SIG-M5 treated with dmso at 0.1 percent for 504 hours (cell line): ENCODE measurements around the gene SEC61G.

Experiments
- DNase-seq: peaks from one replicate; lab custom pipeline; 2025; ENCODE audit not compliant: unreplicated experiment; lab: John Stamatoyannopoulos, UW

SEC61G gene

GRCh38 chr7:54769203-54769602 is 10.2 kb upstream of the SEC61G start:
- no peak for DNase-seq

GRCh38 chr7:54764861-54765260 is 5.8 kb upstream of the SEC61G start:
- DNase-seq, result no peak

GRCh38 chr7:54757711-54758110 is 1.3 kb downstream of the SEC61G start:
- peak; percentile 12 for DNase-seq

GRCh38 chr7:54749200-54749599 is 9.8 kb downstream of the SEC61G start:
- no peak for DNase-seq

GRCh38 chr7:54747234-54747633 is 11.8 kb downstream of the SEC61G start:
- DNase-seq, result no peak

GRCh38 chr7:54743580-54743979 is 15.4 kb downstream of the SEC61G start:
- DNase-seq, result no peak

- DNase-seq, result no peak
Measured at GRCh38 chr7:54738737-54739136, 20.3 kb downstream of the SEC61G start.

GRCh38 chr7:54729107-54729506 is 29.9 kb downstream of the SEC61G start:
- DNase-seq, result no peak

GRCh38 chr7:54728411-54728810 is 30.6 kb downstream of the SEC61G start:
- DNase-seq, result no peak

GRCh38 chr7:54725255-54725654 is 33.8 kb downstream of the SEC61G start:
- DNase-seq, result no peak

GRCh38 chr7:54722502-54722901 is 36.5 kb downstream of the SEC61G start:
- DNase-seq, result no peak

GRCh38 chr7:54722026-54722425 is 37.0 kb downstream of the SEC61G start:
- no peak for DNase-seq

GRCh38 chr7:54719974-54720373 is 39.0 kb downstream of the SEC61G start:
- no peak for DNase-seq

- no peak for DNase-seq
Measured at GRCh38 chr7:54719425-54719824, 39.6 kb downstream of the SEC61G start.

GRCh38 chr7:54712820-54713219 is 46.2 kb downstream of the SEC61G start:
- no peak for DNase-seq

GRCh38 chr7:54711900-54712595 is 47.0 kb downstream of the SEC61G start:
- no peak for DNase-seq

GRCh38 chr7:54709283-54709682 is 49.7 kb downstream of the SEC61G start:
- DNase-seq, result no peak

GRCh38 chr7:54705436-54705835 is 53.6 kb downstream of the SEC61G start:
- DNase-seq, result peak; percentile 34

- DNase-seq, result no peak
Measured at GRCh38 chr7:54704851-54705250, 54.2 kb downstream of the SEC61G start.
